ENCODE measurements around the gene ZNF638.

The ZNF638 gene

GRCh38 chr2:71457923-71458322 is 126.3 kb downstream of the ZNF638 start:
- DNase-seq, result no peak

- no peak for DNase-seq
Observed at GRCh38 chr2:71458413-71459083, 127.0 kb downstream of the ZNF638 start.

GRCh38 chr2:71459084-71459431 is 127.5 kb downstream of the ZNF638 start:
- no peak for DNase-seq

GRCh38 chr2:71460056-71460455 is 128.5 kb downstream of the ZNF638 start:
- no peak for DNase-seq

GRCh38 chr2:71460595-71461303 is 129.2 kb downstream of the ZNF638 start:
- no peak for DNase-seq

GRCh38 chr2:71461304-71461671 is 129.7 kb downstream of the ZNF638 start:
- DNase-seq, result no peak

GRCh38 chr2:71462056-71462605 is 130.5 kb downstream of the ZNF638 start:
- no peak for DNase-seq

- no peak for DNase-seq
Observed at GRCh38 chr2:71462641-71463341, 131.2 kb downstream of the ZNF638 start.

- no peak for DNase-seq
Observed at GRCh38 chr2:71463342-71463654, 131.7 kb downstream of the ZNF638 start.

GRCh38 chr2:71464389-71464788 is 132.8 kb downstream of the ZNF638 start:
- no peak for DNase-seq

- DNase-seq, result no peak
Observed at GRCh38 chr2:71465356-71465755, 133.8 kb downstream of the ZNF638 start.

- DNase-seq, result no peak
Observed at GRCh38 chr2:71465961-71466300, 134.3 kb downstream of the ZNF638 start.

GRCh38 chr2:71466301-71467179 is 135.0 kb downstream of the ZNF638 start:
- no peak for DNase-seq

GRCh38 chr2:71467180-71467815 is 135.7 kb downstream of the ZNF638 start:
- no peak for DNase-seq

GRCh38 chr2:71468279-71469015 is 136.9 kb downstream of the ZNF638 start:
- DNase-seq, result no peak

- no peak for DNase-seq
Observed at GRCh38 chr2:71469403-71470398, 138.1 kb downstream of the ZNF638 start.

- no peak for DNase-seq
Observed at GRCh38 chr2:71471276-71471675, 139.7 kb downstream of the ZNF638 start.

- no peak for DNase-seq
Observed at GRCh38 chr2:71472019-71472418, 140.4 kb downstream of the ZNF638 start.

GRCh38 chr2:71473346-71474031 is 141.9 kb downstream of the ZNF638 start:
- no peak for DNase-seq

Data from stimulated activated CD4-positive, alpha-beta T cell treated with anti-CD3 and anti-CD28 coated beads, Interleukin-4, amount 100 ng/mL, for 24 hours (primary cell).